HepG2 (cell line): ENCODE measurements around the gene CYP4F2. TPM values are rescaled to one million over a fixed set of nuclear protein-coding genes. Genes with fewer than 3 reads are reported as not detected.

Experiments
- GFI1 ChIP-seq: sonication (generic); formaldehyde crosslinking; IDR thresholded peaks from 2 replicates; pipeline ENCODE4 v1.5.0; 2020; ENCODE audit warnings: missing genetic modification reagents, mild to moderate bottlenecking, borderline replicate concordance
- PHB2 ChIP-seq: fragments of 450-650 bp; IDR thresholded peaks from 2 replicates; pipeline ENCODE4 v1.6.1; 2018; ENCODE audit not compliant: partially characterized antibody
- SP2 ChIP-seq: sonication (generic); formaldehyde crosslinking; IDR thresholded peaks from 2 replicates; pipeline ENCODE4 v1.5.1; 2020; ENCODE audit warnings: mild to moderate bottlenecking, missing genetic modification reagents
- ZBTB7B ChIP-seq: sonication (generic); formaldehyde crosslinking; IDR thresholded peaks from 2 replicates; pipeline ENCODE4 v1.4.0; 2020; ENCODE audit warnings: missing genetic modification reagents
- ZBTB8A ChIP-seq: sonication (generic); formaldehyde crosslinking; IDR thresholded peaks from 2 replicates; pipeline ENCODE4 v1.4.0; 2020; ENCODE audit warnings: mild to moderate bottlenecking, low read depth, missing genetic modification reagents, borderline replicate concordance
- ZNF12 ChIP-seq: sonication (generic); formaldehyde crosslinking; IDR thresholded peaks from 2 replicates; pipeline ENCODE4 v1.5.0; 2020; ENCODE audit warnings: missing genetic modification reagents
- ZNF136 ChIP-seq: sonication (generic); formaldehyde crosslinking; IDR thresholded peaks from 2 replicates; pipeline ENCODE4 v1.8.1; 2022; ENCODE audit warnings: low read depth, mild to moderate bottlenecking, moderate library complexity, missing genetic modification reagents
- ZNF441 ChIP-seq: sonication (generic); formaldehyde crosslinking; IDR thresholded peaks from 2 replicates; pipeline ENCODE4 v1.7.0; 2021; ENCODE audit warnings: missing genetic modification reagents, borderline replicate concordance
- ZSCAN20 ChIP-seq: sonication (generic); formaldehyde crosslinking; IDR thresholded peaks from 2 replicates; pipeline ENCODE4 v1.4.0; 2020; ENCODE audit warnings: missing genetic modification reagents, mild to moderate bottlenecking, borderline replicate concordance
- polyA plus RNA-seq, 8 experiments: library from polyadenylated mRNA; depleted of rRNA in 3 of 8; stranded (reverse) in 7 of 8; unstranded in 1 of 8; fragments of >200 nt; fragmentation: Illumina TruSeq in 4 of 8; extraction: Trizol in 4 of 8; gene quantifications; 2 replicates each; pipeline versions ENCODE4 v1.2.1 to v1.2.3, GENCODE V29; 2011 to 2016; ENCODE audit warnings: low read depth in 4 of 8, missing spikeins in 1 of 8, mixed read lengths in 1 of 8; ENCODE audit not compliant: insufficient read depth in 1 of 8
- total RNA-seq, 5 experiments: library from RNA; depleted of rRNA; stranded (reverse); fragments of >200 nt; fragmentation: Illumina TruSeq; extraction: Trizol; gene quantifications; 2 replicates each; pipeline ENCODE4 v1.2.3, GENCODE V29; 2016; ENCODE audit warnings: low read depth in 1 of 5
- TF ChIP-seq, protein P1 (sequence below): IDR thresholded peaks from 2 replicates; pipeline ENCODE4 v1.6.1; 2016
- TF ChIP-seq, protein P2 (sequence below): sonication (generic); formaldehyde crosslinking; IDR thresholded peaks from 2 replicates; pipeline ENCODE4 v1.5.1; 2020; ENCODE audit warnings: mild to moderate bottlenecking, missing genetic modification reagents, borderline replicate concordance
- TF ChIP-seq, protein P3 (sequence below), 2 experiments: fragments of 450-650 bp in 1 of 2; sonication (generic) in 1 of 2; formaldehyde crosslinking in 1 of 2; IDR thresholded peaks; 2 replicates each; pipeline versions ENCODE4 v1.6.1 to v1.8.0; 2016 to 2022; ENCODE audit warnings: antibody characterized with exemption in 1 of 2, mild to moderate bottlenecking in 1 of 2, missing genetic modification reagents in 1 of 2
- TF ChIP-seq, protein P4 (sequence below): sonication (generic); formaldehyde crosslinking; IDR thresholded peaks from 2 replicates; pipeline ENCODE4 v1.4.0; 2020; ENCODE audit warnings: missing genetic modification reagents

The CYP4F2 gene
- total and polyA plus RNA-seq, 2 of the 13 experiments (the other 11 are each of a cell fraction or from before 2014, with no cell fraction given), result 3.7 to 3.9 TPM

DNA sequence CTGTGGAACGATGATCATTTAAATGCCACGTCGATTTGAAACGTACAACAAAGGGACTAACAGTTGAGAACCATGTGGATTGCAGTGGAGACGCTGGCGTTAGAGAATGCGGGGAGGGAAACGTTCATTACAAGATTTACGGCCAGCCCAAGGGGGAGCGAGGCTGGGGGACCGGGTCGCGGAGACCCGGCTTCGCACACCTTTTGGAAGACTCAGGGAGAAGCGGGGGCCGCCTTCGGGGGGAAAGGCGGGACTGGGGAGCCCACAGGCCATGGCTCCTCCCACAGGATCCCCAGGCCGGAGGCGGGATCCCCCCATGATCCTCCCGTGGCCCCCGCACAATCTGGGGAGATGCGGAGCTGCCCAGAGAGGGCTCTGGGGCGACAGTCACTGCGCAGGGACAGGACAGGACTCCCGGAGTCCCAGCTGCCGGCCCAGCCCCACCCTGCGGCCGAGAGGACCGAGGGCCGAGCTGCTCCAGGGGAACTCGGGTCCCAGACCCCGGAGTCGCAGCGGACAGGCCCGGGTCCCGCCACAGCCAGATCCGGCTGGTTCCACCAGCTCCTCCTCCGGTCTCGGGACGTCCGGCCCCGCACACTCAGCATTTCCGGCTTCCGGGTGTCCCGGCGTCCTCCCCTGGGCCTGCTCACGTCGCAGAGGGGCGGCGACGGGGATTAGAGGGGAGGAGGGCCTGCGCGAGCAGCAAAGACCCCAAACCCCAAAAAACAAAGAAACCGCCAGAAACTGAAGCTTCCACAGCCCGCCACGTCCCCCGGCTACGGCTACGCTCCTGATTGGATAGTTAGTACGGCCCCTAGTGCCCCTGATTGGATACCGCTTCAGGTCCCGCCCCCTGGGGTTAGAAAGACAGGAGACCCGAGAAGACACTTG lies 61.3 kb downstream of the CYP4F2 start (continued):
- TF ChIP-seq ZNF136 (CRISPR knock-in tag) (no peak), PHB2 (no peak), ZBTB7B (CRISPR knock-in tag) (peak; percentile 89), ZNF12 (CRISPR knock-in tag) (peak; percentile 28; the same call in 1 of the 2 replicates), ZBTB8A (CRISPR knock-in tag) (no peak), ZSCAN20 (no peak; the same call in 1 of the 2 replicates), ZNF441 (CRISPR knock-in tag) (no peak), SP2 (CRISPR knock-in tag) (peak; percentile 86), GFI1 (CRISPR knock-in tag) (no peak; the same call in 1 of the 2 replicates)
- TF ChIP-seq, protein P1, sequence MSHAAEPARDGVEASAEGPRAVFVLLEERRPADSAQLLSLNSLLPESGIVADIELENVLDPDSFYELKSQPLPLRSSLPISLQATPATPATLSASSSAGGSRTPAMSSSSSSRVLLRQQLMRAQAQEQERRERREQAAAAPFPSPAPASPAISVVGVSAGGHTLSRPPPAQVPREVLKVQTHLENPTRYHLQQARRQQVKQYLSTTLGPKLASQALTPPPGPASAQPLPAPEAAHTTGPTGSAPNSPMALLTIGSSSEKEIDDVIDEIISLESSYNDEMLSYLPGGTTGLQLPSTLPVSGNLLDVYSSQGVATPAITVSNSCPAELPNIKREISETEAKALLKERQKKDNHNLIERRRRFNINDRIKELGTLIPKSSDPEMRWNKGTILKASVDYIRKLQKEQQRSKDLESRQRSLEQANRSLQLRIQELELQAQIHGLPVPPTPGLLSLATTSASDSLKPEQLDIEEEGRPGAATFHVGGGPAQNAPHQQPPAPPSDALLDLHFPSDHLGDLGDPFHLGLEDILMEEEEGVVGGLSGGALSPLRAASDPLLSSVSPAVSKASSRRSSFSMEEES (CRISPR knock-in tag), result 0 out of 2 replicates have a peak, but pooled peaks have one; percentile 34
- TF ChIP-seq, protein P2, sequence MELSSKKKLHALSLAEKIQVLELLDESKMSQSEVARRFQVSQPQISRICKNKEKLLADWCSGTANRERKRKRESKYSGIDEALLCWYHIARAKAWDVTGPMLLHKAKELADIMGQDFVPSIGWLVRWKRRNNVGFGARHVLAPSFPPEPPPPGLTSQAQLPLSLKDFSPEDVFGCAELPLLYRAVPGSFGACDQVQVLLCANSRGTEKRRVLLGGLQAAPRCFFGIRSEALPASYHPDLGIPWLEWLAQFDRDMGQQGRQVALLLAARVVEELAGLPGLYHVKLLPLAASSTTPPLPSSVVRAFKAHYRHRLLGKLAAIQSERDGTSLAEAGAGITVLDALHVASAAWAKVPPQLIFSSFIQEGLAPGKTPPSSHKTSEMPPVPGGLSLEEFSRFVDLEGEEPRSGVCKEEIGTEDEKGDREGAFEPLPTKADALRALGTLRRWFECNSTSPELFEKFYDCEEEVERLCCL (CRISPR knock-in tag), result no peak
- TF ChIP-seq, protein P3, sequence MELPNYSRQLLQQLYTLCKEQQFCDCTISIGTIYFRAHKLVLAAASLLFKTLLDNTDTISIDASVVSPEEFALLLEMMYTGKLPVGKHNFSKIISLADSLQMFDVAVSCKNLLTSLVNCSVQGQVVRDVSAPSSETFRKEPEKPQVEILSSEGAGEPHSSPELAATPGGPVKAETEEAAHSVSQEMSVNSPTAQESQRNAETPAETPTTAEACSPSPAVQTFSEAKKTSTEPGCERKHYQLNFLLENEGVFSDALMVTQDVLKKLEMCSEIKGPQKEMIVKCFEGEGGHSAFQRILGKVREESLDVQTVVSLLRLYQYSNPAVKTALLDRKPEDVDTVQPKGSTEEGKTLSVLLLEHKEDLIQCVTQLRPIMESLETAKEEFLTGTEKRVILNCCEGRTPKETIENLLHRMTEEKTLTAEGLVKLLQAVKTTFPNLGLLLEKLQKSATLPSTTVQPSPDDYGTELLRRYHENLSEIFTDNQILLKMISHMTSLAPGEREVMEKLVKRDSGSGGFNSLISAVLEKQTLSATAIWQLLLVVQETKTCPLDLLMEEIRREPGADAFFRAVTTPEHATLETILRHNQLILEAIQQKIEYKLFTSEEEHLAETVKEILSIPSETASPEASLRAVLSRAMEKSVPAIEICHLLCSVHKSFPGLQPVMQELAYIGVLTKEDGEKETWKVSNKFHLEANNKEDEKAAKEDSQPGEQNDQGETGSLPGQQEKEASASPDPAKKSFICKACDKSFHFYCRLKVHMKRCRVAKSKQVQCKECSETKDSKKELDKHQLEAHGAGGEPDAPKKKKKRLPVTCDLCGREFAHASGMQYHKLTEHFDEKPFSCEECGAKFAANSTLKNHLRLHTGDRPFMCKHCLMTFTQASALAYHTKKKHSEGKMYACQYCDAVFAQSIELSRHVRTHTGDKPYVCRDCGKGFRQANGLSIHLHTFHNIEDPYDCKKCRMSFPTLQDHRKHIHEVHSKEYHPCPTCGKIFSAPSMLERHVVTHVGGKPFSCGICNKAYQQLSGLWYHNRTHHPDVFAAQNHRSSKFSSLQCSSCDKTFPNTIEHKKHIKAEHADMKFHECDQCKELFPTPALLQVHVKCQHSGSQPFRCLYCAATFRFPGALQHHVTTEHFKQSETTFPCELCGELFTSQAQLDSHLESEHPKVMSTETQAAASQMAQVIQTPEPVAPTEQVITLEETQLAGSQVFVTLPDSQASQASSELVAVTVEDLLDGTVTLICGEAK (IDR thresholded peaks at IDR 0.05), result peak; percentile 42; the same call in 1 of the 2 replicates
- TF ChIP-seq, protein P3 (CRISPR knock-in tag; IDR thresholded peaks at IDR 0.05), result no peak
- TF ChIP-seq, protein P4, sequence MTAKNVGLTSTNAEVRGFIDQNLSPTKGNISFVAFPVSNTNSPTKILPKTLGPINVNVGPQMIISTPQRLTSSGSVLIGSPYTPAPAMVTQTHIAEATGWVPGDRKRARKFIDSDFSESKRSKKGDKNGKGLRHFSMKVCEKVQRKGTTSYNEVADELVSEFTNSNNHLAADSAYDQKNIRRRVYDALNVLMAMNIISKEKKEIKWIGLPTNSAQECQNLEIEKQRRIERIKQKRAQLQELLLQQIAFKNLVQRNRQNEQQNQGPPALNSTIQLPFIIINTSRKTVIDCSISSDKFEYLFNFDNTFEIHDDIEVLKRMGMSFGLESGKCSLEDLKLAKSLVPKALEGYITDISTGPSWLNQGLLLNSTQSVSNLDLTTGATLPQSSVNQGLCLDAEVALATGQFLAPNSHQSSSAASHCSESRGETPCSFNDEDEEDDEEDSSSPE (CRISPR knock-in tag), result peak; percentile 67
